NCI-H2171 (cell line): ENCODE measurements around the gene NEDD8.
A peak's percentile ranks its signal among the peaks of the same experiment; 100 is the strongest.
"Not testable (repeated sequence)": the region's sequence is repeated elsewhere in the genome, so short reads cannot be mapped to it uniquely, and the experiment has no call there.

Experiments used
- DNase-seq: peaks from one replicate; lab custom pipeline; 2025; lab: John Stamatoyannopoulos, UW

The NEDD8 gene

DNA sequence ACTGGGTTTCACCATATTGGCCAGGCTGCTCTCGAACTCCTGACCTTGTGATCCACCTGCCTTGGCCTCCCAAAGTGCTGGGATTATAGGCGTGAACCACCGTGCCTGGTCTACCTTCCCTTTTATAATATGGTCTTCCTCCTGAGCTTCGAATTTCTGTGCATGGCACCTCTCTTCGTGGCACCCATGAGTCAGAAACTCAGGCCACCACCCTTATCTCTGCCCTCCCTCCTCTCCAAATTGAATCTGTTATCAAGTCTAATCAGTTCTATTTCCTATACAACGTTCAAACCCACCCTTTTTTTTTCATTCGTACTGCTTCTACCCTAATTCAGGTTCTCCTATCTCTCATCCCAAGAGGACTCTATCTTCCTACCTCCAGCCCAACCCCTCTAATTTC lies 15.3 kb upstream of the NEDD8 start:
- DNase-seq, result no peak

DNA sequence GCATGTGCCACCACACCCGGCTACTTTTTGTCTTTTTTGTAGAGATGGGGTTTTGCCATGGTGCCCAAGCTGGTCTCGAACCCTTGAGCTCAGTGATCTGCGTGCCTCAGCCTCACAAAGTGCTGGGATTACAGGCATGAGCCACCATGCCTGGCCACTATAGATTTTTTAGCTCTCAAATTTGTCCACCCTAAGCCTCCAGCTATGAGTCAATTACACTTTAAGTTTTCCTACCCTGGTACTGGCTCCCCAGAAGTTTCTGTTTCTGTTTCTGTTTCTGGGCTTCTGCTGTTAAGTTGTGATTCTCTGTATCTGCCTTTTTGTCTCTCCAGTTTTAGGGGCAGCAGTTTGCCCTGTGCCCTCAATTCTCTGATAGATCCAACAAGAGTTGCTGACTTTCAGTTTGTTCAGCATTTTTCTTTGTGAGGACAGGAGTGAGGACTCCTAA lies 14.6 kb upstream of the NEDD8 start:
- no peak for DNase-seq

DNA sequence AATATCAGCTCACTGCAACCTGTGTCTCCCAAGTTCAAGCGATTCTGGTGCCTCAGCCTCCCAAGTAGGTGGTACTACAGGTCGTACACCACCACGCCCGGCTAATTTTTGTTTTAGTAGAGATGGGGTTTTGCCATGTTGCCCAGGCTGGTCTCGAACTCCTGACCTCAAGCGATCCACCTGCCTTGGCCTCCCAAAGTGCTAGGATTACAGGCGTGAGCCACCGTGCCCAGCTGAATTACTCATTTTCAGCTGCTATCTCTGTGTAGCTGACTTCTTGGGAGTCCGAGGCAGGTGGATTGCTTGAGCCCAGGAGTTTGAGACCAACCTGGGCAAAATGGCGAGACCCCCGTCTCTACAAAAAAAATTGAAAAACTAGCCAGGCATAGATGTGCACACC lies 13.2 kb upstream of the NEDD8 start:
- DNase-seq, result not testable (repeated sequence)

GRCh38 chr14:24243336-24243836 lies 11.2 kb upstream of the NEDD8 start:
- peak; percentile 21 for DNase-seq

DNA sequence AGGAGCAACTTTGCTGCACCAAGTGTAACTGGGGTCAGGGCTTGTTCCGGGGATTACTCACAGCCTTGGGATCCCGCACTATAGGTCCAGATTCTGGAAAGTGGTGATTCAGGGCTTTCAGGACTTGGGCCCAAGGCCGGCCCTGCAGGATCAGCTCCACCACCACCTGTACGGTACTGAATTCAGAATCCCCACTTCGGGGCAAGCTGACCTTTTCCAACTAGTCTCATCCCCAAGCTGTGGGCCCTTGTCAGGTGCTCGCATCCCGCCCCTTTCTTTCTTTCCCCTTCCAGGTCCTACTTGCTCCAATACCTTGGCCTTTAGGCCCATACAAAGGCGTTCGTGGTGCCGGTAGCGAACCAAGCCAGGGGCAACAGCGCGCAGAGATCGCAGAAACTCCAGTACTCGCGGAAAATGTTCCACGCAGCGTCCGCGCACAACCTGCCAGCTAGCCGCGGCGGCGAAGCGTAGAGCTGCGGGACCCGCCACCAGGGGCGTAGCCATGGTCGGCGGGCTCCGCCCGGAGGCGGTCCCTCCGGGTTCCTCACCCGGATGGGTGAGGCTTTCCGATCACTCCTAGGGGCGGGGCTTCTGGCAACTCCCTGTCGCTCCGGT lies 9.8 kb upstream of the NEDD8 start:
- DNase-seq, result peak; percentile 95

- DNase-seq, result no peak
Measured at GRCh38 chr14:24240110-24240918, 8.1 kb upstream of the NEDD8 start.

- DNase-seq, result no peak
Measured at GRCh38 chr14:24238527-24239037, 6.4 kb upstream of the NEDD8 start.

DNA sequence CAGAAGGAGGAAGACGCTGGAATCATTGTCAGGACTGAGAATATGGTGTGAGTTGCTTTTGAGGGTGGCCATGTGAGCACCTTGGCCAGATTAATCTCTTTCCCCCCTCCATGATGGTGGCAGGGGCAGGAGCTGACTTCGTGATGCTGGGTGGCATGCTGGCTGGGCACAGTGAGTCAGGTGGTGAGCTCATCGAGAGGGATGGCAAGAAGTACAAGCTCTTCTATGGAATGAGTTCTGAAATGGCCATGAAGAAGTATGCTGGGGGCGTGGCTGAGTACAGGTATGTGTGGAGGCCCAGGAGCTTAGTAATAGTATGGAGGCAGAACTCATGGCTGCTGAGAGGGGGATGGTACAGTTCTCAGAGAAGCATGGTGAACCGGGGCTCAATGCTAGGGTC lies 6.0 kb upstream of the NEDD8 start:
- no peak for DNase-seq

GRCh38 chr14:24237463-24237955 lies 5.3 kb upstream of the NEDD8 start:
- no peak for DNase-seq

- DNase-seq, result no peak
Measured at GRCh38 chr14:24236689-24237462, 4.7 kb upstream of the NEDD8 start.

- DNase-seq, result no peak
Measured at GRCh38 chr14:24235804-24236688, 3.9 kb upstream of the NEDD8 start.

GRCh38 chr14:24234095-24235005 lies 2.2 kb upstream of the NEDD8 start:
- no peak for DNase-seq

DNA sequence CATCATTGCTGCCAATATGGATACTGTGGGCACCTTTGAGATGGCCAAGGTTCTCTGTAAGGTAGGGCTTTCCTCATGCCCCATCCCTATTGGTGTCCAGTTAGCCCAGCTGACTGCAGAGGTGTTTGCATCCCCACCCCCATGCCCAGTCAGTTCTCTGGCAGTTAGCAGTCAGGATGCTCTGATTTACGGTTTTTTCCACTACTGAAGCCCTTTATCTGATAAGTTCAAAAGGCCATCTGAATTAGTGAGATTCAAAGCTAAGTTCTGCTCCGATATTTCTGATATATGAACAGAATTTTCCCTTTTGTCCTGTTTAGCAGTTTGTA lies 1.3 kb upstream of the NEDD8 start:
- no peak for DNase-seq

DNA sequence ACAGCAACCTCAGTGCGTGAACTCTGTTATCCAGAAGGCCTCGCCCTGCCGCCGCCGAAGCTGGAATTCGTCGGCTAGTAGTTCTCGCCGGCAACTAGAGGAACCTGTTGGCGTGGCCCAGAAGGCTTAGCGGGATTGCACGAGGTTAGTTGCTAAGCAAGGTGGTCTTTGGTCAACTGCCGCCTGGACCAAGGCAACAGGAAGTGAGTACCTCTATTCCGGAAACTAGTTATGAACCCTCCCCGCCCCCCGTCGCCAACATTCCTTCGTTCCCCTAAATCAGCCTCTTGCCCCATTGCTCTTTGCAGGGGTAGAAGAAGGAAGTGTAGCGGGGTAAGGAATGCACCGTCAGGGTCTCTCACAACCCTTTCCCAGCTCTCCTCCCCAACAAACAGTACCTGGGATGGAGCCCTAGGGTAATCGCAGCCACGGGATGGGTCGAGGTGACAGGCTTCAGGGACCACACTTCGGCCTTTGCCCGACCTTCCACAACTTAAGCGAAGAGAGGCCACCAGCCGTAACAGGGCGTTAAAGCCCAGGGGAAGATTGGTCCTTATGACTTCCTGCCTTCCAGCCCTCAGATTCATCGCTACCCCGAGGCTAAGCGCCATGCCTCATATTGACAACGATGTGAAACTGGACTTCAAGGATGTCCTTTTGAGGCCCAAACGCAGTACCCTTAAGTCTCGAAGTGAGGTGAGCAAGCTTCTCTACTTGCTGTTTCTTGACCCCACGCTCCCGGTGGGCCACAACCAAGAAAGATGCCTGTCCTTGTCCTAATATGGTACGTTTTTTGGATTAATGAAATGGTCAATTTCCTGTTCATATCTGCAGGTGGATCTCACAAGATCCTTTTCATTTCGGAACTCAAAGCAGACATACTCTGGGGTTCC lies 724 bp upstream of the NEDD8 start, which contains the start of gene GMPR2:
Gene GMPR2 (plus strand): TSS at position 285 of the 893 bp plus-strand sequence. CDS start 325 bp downstream, at position 610.
- peak; percentile 83 for DNase-seq

GRCh38 chr14:24231263-24232120 lies 675 bp downstream of the NEDD8 start:
- no peak for DNase-seq

- DNase-seq, result no peak
Measured at GRCh38 chr14:24228902-24229301, 3.3 kb downstream of the NEDD8 start.

DNA sequence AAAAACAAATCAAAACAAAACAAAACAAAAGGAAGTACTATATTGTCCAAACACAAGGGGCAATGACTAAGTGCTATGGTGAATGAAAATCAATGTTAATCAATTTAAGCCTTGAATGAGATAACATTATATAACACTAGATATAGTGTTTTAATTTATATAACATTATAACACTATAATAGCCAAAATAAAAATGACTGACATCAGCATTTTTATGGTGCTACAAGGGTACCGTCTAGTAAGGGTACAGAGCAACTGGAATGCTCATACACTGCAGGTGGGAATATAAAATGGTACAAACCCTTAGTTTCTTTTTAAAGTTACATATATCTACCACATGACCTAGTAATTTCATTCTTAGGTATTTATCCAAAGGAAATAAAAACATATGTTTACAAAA lies 5.7 kb downstream of the NEDD8 start:
- DNase-seq, result no peak

DNA sequence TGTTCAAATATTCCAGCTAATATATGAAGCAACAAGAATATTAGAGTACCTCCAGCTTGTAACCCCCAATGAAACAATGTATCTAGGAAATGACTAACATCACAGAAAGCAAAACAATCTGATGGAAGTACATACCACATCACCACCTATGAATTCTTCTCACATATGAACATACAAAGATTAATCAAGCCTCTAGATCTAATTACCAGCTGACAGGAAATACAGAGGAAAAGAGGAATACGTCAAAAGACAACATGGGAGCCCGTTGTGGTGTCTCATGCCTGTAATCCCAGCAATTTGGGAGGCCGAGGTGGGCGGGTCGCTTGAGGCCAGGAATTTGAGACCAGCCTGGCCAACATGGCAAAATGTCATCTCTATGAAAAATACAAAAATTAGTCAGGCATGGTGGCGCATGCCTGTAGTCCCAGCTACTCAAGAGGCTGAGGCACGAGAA lies 7.5 kb downstream of the NEDD8 start:
- no peak for DNase-seq
